ENCODE results near the gene DRC3. TPM values are rescaled to one million over a fixed set of nuclear protein-coding genes. Genes with fewer than 3 reads are reported as not detected.

The DRC3 gene
- polyA plus RNA-seq, 1 donor from 2014 or later, result 1.9 TPM

GRCh38 chr17:17981330-17981729 lies 8.7 kb downstream of the DRC3 start:
- no peak overlapping the region for H3K4me3 ChIP-seq (ENCODE audit: low read length)
- H3K27ac ChIP-seq (ENCODE audit: low read length), result no peak overlapping the region
- no peaks in the 10 kb centered on the region for H3K9me3 ChIP-seq (ENCODE audit: low read length)
- H2AFZ ChIP-seq (ENCODE audit: low read depth, low read length), result no peak overlapping the region
- H3K79me2 ChIP-seq (replicated peaks; ENCODE audit: insufficient read depth, low read length), result no peaks in the 10 kb centered on the region
- no peaks in the 10 kb centered on the region for H3K9me2 ChIP-seq (ENCODE audit: insufficient read depth, low read length)
- no peak overlapping the region for H3K4me2 ChIP-seq (ENCODE audit: low read length)
- H3K27me3 ChIP-seq (ENCODE audit: insufficient read depth, low read depth, low read length), result no peaks in the 10 kb centered on the region
- no peak overlapping the region for H3K9ac ChIP-seq (ENCODE audit: low read length)
- TF ChIP-seq SMC3 (conservative IDR thresholded peaks at IDR 0.05; ENCODE audit: poor library complexity), result no peak
- no peak for TF ChIP-seq CTCF (IDR thresholded peaks at IDR 0.05; ENCODE audit: poor library complexity, severe bottlenecking)
- TF ChIP-seq EP300 (conservative IDR thresholded peaks at IDR 0.05; ENCODE audit: poor library complexity, severe bottlenecking), result no peak
- no peak for TF ChIP-seq EZH2 (IDR thresholded peaks at IDR 0.05; ENCODE audit: borderline replicate concordance, insufficient read depth, low read length, poor library complexity, severe bottlenecking)
- no peak for TF ChIP-seq REST (IDR thresholded peaks at IDR 0.05; ENCODE audit: borderline replicate concordance)
- TF ChIP-seq RAD21 (conservative IDR thresholded peaks at IDR 0.05), result no peak
- no peak for TF ChIP-seq POLR2AphosphoS5 (IDR thresholded peaks at IDR 0.05)
- no peak for TF ChIP-seq MXI1 (conservative IDR thresholded peaks at IDR 0.05; ENCODE audit: poor library complexity, severe bottlenecking)
- TF ChIP-seq TAF1 (IDR thresholded peaks at IDR 0.05; ENCODE audit: low read depth), result no peak
- no peaks in the 10 kb centered on the region for H4K20me1 ChIP-seq (ENCODE audit: insufficient read depth)
- no peaks in the 10 kb centered on the region for H3F3A ChIP-seq (ENCODE audit: insufficient read depth, low read length, poor library complexity, severe bottlenecking)
- H3K36me3 ChIP-seq (ENCODE audit: insufficient read depth, low read length), result no peaks in the 10 kb centered on the region

- Histone ChIP-seq H3K4me2 (ENCODE audit: low read length) (no peak overlapping the region), H3K4me3 (ENCODE audit: low read length) (no peak overlapping the region), H4K20me1 (ENCODE audit: insufficient read depth) (no peaks in the 10 kb centered on the region), H3F3A (ENCODE audit: insufficient read depth, low read length, poor library complexity, severe bottlenecking) (no peaks in the 10 kb centered on the region), H3K9me3 (ENCODE audit: low read length) (no peaks in the 10 kb centered on the region), H3K27me3 (ENCODE audit: insufficient read depth, low read depth, low read length) (no peaks in the 10 kb centered on the region), H3K36me3 (ENCODE audit: insufficient read depth, low read length) (no peaks in the 10 kb centered on the region), H3K9ac (ENCODE audit: low read length) (no peak overlapping the region), H3K79me2 (replicated peaks; ENCODE audit: insufficient read depth, low read length) (no peaks in the 10 kb centered on the region), H2AFZ (ENCODE audit: low read depth, low read length) (no peak overlapping the region), H3K9me2 (ENCODE audit: insufficient read depth, low read length) (no peaks in the 10 kb centered on the region), H3K27ac (ENCODE audit: low read length) (no peak overlapping the region)
- no peak for TF ChIP-seq TAF1 (IDR thresholded peaks at IDR 0.05; ENCODE audit: low read depth)
- no peak for TF ChIP-seq REST (IDR thresholded peaks at IDR 0.05; ENCODE audit: borderline replicate concordance)
- no peak for TF ChIP-seq EZH2 (IDR thresholded peaks at IDR 0.05; ENCODE audit: borderline replicate concordance, insufficient read depth, low read length, poor library complexity, severe bottlenecking)
- TF ChIP-seq EP300 (conservative IDR thresholded peaks at IDR 0.05; ENCODE audit: poor library complexity, severe bottlenecking), result no peak
- TF ChIP-seq POLR2AphosphoS5 (IDR thresholded peaks at IDR 0.05), result no peak
Measured at GRCh38 chr17:17982801-17983200, 10.1 kb downstream of the DRC3 start.

Measured in neural cell (in vitro differentiated cells).